ENCODE results near the gene AEBP2. TPM values are rescaled to one million over a fixed set of nuclear protein-coding genes. Genes with fewer than 3 reads are reported as not detected.

The AEBP2 gene
- total RNA-seq, 1 experiment from 2014 or later = 14.4 TPM

DNA sequence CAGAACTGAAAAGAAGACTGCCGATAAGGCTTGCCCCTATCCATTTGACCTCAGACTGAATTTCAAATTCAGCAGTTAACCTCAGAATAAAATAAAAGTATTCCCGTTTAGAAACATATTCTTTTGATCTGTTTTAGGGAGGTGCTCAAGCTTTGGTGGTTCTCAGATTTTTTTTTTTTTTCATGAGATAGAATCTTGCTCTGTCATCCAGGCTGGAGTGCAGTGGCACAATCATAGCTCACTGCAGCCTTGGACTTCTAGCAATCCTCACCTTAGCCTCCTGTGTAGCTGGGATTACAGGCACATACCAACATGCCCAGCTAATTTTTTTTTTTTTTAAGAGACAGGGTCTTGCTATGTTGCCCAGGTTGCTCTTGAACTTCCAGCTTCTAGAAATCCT is 15.5 kb downstream of the AEBP2 start:
- DNase-seq (ENCODE audit: low read depth) = no peak

DNA sequence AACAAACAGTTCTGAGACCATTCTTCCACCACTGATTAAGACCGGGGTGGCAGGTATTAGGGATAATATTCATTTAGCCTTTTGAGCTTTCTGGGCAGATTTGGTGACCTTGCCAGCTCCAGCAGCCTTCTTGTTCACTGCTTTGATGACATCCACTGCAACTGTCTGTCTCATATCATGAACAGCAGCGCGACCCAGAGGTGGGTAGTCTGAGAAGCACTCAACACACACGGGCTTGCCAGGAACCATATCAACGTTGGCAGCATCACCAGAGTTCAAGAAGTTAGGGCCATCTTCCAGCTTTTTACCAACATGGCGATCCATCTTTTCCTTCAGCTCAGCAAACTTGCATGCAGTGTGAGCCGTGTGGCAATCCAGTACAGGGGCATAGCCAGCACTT is 16.9 kb downstream of the AEBP2 start:
- DNase-seq (ENCODE audit: low read depth) = no peak

DNA sequence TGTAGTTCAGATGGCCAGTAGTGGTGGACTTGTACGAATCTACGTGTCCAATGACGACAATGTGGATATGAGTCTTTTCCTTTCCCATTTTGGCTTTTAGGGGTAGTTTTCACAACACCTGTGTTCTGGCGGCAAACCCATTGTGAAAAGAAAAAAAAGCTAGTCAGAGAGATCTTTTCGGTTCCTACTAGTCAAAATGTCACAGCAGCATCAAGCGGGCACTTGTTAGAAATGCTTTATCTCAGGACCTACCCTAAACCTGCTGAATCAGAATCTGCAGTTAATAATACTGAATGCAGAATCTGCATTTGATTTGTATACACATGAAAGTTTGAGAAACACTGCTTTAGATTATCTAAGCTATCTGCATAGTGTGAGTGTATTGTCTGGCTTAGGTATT is 18.3 kb downstream of the AEBP2 start:
- no peak for DNase-seq (ENCODE audit: low read depth)

DNA sequence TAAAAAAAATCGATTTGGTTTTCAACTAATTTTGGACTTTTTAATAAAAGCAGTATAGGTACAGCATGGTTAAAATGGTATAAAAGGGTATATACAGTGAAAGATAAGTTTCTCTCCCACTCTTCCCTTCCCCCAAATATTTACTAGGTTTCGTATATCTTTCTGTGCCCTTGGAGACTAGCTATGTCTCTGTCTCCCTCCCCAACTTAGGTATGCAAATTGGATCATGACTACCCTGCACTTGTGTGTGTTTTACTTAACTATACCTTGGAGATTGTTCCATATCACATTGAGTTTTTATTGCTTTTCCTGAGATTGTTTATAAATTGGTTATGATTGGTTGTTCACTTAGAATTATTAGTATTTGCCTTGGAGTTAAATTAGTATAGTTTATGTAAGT is 19.4 kb downstream of the AEBP2 start:
- no peak for DNase-seq (ENCODE audit: low read depth)

DNA sequence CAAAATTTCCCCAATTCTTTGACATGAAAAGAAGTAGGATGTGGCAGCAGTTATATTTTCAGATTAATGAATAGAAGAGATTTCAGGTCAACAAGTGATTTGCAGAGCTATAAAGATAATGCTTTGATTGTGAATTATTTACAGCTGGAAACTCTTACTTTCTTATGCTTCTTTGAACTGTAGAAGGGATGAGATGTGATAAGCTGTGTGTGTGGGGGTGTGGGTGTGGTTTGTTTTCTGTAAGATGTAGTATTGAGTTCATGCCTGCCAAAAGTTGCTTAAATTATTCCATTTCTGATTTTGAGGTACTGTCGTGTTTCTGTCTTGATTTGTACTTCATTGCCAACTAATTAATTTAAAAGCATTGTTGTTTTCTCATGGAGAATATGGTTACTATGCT is 22.7 kb downstream of the AEBP2 start:
- DNase-seq (ENCODE audit: low read depth) = no peak

DNA sequence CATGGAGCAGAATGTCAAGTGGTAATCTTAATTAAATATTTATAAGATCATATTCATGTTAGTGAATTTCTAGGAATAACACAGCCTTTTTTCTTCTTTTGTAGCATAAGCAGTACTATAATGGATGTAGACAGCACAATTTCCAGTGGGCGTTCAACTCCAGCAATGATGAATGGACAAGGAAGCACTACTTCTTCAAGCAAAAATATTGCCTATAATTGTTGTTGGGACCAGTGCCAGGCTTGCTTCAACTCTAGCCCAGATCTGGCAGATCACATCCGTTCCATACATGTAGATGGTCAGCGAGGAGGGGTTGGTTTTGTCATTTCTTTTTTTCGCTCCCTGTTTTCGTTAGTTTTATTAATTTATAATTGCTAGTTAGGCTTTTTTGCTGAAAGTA is 23.1 kb downstream of the AEBP2 start:
- no peak for DNase-seq (ENCODE audit: low read depth)

DNA sequence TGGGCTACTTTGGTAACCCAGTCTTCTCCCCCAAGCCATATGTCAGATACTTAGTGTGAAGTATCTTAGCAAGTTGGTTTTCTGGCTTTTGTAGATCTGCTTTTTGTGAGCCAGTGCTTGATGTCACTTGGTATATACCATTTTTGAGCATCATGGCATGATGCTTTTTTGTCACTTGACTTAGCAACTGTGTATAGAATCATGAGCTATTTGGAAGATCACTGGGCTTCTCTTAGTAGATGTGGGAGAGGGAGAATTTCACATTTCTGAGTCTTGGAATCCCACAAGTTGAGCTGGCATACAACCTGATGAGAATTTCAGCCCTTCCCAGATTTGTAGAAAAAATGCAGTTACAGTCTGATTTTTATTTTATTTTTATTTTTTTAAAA is 24.9 kb downstream of the AEBP2 start:
- DNase-seq (ENCODE audit: low read depth) = no peak

DNA sequence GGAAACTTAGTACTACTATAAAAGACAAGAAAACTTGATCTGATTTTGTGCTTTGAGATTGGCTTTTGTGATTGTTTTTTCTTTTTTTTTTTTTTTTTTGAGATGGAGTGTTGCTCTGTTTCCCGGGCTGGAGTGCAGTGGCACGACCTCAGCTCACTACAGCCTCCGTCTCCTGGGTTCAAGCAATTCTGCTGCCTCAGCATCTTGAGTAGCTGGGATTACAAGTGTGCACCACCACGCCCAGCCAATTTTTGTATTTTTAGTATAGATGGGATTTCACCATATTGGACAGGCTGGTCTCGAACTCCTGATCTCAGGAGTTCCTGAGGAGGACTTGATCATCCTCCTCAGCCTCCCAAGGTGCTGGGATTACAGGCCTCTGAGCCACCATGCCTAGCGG is 26.4 kb downstream of the AEBP2 start:
- DNase-seq (ENCODE audit: low read depth) = no peak

DNA sequence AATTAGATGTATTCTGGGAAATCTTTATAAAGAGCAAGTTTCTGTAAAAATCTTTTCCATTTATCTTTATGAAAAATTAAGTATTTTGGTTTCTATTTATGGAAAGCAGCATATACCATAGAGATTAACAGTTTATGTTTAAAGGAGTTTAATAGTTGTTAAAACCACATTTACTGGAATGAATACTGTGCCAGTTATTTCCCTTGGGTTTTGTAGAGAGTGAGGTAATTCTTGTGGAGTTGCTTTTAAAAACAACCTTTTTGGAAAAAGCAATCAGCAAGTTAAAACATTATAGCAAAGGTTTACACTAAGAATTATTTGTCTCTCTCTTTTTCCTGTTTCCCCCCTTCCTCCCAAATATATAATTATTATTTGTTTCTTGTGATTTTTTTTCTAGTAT is 34.9 kb downstream of the AEBP2 start:
- DNase-seq (ENCODE audit: low read depth) = no peak

DNA sequence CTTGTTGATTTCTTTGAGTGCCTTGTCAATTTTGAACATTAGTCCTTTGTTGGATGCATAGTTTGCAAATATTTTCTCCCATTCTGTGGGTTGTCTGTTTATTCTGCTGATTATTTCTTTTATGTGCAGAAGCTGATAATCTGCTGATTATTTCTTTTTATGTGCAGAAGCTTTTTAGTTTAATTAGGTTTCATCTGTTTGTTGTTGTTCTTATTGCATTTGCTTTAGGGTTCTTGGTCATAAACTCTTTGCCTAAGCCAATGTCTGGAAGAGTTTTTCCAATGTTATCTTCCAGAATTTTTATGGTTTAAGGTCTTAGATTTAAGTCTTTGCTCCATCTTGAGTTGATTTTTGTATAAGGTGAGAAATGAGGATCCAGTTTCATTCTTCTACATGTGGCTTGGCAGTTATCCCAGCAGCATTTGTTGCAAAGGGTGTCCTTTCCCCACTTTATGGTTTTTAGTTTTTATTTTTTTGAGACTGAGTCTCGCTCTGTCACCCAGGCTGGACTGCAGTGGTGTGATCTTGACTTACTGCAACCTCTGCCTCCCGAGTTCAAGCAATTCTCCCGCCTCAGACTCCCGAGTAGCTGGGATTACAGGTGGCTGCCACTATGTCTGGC is 36.7 kb downstream of the AEBP2 start:
- DNase-seq (ENCODE audit: low read depth) = peak; percentile 40

DNA sequence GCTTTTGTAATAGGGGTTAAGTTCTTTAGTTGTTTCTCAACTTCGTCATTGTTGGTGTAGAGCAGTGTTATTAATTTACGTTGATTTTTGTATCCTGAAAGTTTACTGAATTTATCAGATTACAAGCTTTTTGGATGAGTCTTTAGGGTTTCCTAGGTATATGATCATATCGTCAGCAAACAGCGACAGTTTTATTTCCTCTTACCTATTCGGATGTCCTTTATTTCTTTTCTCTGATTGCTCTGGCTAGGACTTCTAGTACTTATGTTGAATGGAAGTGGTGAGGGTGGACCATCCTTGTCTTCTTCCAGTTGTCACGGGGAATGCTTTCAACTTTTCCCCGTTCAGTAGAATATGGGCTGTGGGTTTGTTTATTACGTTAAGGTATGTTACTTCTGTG is 37.8 kb downstream of the AEBP2 start:
- no peak for DNase-seq (ENCODE audit: low read depth)

DNA sequence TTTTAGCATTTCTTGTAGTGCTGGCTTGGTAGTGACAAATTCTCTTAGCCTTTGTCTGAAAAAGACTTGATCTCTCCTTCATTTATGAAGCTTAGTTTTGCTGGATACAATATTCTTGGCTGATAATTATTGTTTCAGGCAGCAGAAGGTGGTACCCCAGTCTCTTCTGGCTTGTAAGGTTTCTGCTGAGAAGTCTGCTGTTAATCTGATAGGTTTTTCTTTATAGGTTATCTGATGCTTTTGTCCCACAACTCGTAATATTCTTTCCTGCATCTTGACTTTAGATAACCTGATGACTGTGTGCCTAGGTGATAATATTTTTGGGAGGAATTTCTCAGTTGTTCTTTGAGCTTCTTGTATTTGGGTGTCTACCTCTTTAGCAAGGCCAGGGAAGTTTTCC is 41.2 kb downstream of the AEBP2 start:
- no peak for DNase-seq (ENCODE audit: low read depth)

DNA sequence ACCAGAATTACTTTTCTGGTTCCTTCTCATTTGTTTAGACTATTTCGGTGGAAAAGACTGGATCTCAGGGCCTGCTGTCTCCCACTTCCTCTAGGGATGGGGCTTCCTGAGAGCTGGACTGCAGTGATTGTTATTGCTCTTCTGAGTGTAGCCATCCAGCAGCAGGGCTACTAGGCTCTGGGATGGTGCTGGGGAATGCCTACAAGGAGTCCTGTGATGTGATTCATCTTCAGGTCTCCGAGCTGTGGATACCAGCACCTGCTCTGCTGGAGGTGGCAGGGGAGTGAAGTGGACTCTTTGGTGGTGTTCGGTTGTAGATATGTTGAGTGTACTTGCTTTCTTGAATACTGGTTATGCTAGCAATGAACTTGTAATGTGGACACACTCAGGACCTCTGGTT is 42.7 kb downstream of the AEBP2 start:
- DNase-seq (ENCODE audit: low read depth) = no peak

DNA sequence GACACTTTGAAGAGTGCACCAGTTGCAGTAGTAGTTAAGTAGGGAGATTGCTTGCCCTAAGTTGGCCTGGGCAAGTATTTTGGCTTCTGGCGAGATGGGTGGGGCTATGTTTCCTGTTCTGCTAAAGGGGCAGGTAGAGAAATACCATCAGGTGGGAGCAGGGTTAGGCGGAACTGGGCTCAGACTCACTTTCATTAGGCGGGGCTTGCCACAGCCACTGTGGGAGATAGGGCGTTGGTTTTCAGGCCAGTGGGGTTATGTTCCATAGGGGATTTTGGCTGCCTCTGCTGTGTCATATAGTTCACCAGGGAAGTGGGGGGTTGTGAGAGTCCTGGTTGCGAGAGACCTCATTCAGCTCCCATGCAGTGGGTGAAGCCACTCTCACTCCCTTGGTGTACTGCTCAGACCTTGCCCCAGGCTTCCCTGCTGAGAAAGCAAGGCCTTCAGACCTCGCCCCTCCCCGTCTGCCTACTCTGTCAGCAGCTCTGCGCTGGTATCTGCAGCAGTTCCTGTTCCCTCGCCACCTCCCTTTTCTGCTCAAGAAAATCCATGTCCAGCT is 43.3 kb downstream of the AEBP2 start:
- no peak for DNase-seq (ENCODE audit: low read depth)

DNA sequence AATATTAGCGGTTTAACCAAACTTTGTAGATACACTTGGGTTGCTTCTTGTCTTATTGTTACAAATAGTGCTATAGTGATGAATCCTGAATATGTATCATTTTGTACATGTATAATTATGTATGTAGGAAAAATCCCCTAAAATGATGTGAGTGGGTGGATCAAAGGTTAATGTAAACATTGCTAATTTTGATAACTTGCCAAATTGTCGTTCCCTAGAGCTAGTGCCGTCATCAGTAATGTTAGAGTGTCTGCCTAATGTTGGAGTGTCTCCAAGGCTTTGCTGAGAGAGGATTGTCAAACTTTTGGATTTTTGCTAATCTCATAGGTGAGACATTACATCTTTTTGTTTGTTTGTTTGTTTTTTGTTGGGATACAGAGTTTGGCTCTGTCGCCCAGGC is 44.4 kb downstream of the AEBP2 start:
- DNase-seq (ENCODE audit: low read depth) = no peak

DNA sequence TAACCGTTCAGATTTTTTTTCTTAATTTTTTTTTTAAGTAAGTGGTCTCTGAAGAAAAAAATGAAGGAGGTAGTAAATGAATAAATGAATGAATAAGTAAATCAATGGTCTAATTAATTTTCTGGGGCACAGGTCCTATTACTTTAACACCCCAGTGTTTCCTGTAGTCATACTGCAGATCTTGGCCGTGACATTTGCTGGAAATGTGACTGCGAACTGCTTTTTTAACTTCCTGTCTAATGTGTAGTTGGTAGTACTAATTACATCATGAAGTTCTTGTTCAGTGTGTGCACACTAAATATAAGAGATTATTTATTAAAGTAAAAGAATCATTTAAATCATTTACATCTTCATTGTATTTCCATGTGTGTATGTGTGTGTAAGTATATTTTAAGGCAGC is 45.4 kb downstream of the AEBP2 start:
- DNase-seq (ENCODE audit: low read depth) = no peak

DNA sequence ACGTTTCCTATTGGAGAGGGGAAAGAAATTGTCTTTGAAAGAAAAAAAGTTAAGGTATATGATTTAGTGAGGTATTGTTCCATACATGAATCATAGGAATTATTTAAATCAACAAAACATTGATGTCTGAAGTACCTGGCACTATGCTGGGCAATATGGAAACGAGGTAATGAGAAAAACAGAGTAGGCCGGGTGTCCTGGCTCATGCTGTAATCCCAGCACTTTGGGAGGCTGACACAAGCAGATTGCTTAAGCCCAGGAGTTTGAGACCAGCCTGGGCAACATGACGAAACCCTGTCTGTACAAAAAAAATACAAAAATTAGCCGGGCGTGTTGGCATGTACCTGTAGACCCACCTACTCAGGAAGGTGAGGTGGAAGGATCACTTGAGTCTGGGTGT is 45.9 kb downstream of the AEBP2 start:
- DNase-seq (ENCODE audit: low read depth) = no peak

DNA sequence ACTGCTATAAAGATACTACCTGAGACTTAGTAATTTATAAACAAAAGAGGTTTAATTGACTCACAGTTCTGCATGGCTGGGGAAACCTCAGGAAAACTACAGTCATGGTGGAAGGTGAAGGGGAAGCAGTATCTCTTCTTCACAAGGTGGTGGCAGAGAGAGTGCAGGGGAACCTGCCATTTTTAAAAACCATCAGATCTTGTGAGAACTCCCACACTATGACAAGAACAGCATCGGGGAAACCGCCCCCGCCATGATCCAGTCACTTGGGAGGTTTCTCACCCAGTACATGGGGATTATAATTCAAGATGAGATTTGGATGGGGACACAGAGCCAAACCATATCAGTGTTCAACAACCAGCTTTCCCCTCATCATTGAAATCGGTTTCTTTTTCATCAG is 49.9 kb downstream of the AEBP2 start:
- peak; percentile 20 for DNase-seq (ENCODE audit: low read depth)

DNA sequence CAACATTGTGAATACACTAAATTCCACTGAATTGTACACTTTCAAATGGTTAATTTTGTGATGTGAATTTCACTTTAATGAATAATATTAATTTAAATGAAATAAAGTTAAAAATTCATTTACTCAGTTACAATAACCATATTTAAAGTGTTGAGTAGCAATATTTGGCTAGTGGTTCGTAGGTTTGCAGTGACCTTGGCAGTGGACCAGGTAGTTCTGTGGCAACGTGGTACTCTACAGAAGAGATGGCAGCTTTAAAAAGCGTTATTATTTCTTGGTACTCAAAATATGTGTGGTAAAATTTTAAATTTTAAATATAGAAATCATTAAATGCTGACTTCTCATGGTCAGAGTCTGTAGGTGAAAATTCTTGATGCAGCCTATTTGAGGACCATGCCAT is 51.6 kb downstream of the AEBP2 start:
- DNase-seq (ENCODE audit: low read depth) = no peak

DNA sequence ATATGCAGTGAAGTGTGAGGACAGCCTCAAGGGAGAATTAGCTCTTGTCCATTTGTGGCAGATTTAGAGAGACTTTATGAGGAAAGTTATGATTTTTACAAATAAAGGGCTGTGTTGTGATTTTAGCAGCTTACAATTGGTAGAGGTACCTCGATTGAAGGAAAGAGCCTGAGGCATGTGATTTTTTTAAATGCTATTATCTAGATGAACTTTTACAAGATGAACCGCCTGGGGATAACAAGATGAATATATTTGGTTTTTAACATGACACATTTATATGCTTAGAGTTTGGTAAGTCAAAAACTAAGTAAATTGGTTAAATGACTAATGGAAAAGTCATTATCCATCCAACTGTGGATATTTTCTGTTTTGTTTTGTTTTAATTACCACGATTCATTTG is 52.6 kb downstream of the AEBP2 start:
- DNase-seq (ENCODE audit: low read depth) = peak; percentile 87

DNA sequence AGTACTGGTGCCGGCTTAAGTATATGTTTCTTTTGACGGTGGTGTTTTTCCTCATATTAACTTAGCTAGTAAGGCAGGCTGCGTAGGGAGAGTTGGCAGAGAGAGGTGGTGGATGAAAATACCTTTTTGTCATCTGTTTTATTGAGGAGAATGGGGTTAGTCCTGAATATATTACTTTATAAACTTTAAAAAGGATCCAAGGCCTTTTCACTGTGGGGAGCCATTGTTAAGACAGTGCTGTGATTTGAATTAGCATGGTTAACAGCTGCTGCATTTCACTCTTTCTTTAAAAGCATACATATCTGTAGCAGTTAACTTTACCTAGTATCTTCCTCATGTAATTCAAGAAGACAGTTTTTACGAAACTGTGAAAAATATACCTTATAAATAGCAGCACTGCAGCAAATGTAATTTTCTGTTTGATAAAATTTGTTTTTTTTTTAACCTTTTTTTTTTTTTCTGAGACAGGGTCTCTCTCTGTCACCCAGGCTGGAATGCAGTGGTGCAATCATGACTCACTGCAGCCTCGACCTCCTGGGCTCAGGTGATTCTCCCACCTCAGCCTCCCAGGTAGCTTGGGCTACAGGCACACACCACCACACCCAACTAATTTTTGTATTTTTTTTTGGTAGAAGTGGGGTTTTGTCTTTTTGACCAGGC is 57.1 kb downstream of the AEBP2 start:
- DNase-seq (ENCODE audit: low read depth) = no peak

DNA sequence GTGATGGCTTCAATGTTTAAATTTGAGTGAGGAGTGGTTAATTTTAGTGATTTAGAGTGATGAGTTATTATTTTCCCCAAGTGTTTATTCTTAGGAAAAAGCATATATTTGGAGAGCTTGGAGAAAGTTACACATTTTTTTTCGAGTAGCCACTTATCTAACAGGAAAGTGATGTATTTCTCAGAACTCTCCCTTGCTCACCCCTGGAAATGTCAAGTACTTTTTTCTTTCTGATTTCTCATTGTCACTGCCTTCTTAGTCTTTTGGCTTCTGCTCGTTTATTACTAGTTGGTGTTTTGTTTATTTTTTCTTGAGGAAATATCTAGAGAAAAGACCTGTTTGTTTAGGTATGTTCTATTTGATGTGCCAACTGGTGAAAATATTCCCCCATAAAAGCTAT is 58.8 kb downstream of the AEBP2 start:
- no peak for DNase-seq (ENCODE audit: low read depth)

DNA sequence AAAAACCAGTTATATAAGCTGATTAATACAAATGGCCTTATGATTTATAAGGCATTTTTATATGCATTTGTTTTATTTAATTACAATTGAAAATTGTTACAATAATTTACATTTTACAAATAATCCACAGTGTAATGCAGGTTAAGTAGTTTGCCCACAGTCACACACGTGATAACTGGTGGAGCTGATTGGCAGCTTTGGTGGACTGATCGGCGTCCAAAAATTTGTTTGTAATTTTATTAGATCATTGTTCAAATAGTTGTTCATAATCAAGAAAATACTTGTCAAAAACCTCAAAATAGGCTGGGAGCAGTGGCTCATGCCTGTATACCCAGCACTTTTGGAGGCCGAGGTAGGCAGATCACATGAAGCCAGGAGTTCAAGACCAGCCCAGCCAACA is 59.7 kb downstream of the AEBP2 start:
- no peak for DNase-seq (ENCODE audit: low read depth)

DNA sequence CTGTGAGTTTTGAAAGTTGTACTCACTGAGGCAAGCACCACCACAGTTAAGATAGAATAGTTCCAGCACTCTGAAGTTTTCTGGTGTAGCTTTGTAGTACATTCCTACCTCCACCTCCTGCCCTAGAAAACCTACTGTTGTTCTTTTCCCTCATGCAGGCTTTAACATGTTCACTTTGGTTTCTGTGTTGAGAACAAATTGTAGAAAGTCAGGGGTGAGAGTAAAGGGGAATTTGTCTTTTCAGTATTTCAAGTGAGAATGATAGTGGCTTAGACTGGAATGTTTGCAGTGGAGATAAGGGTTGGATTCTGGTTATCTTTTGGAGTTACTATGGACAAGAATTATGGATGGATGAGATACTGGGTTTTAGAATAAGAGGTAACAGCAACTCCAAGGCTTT is 67.2 kb downstream of the AEBP2 start:
- no peak for DNase-seq (ENCODE audit: low read depth)
